Fibroblast of villous mesenchyme (primary cell): ENCODE measurements around the gene BRD3. TPM values are rescaled to one million over a fixed set of nuclear protein-coding genes. Genes with fewer than 3 reads are reported as not detected.

Source experiments
- DNase-seq: peaks from one replicate; pipeline ENCODE4 v3.0.0-alpha.2; 2010; ENCODE audit warnings: low read depth
- H3K4me3 ChIP-seq: 2 replicates; pipeline ENCODE4 v1.5.1; 2011; ENCODE audit warnings: low read depth, mild to moderate bottlenecking, low read length
- CTCF ChIP-seq: IDR thresholded peaks from 2 replicates; pipeline ENCODE4 v1.5.1; 2012; ENCODE audit warnings: low read depth, mild to moderate bottlenecking, low read length; ENCODE audit not compliant: insufficient read depth
- total RNA-seq: library from RNA; depleted of rRNA; stranded (reverse); fragments of >200 nt; gene quantifications from 2 replicates; pipeline ENCODE4 v1.2.3, GENCODE V29; 2012

BRD3 gene
- total RNA-seq, 1 donor, result 5.2 TPM

- H3K4me3 ChIP-seq, result no peak overlapping the region
- TF ChIP-seq CTCF, result no peak
- no peak for DNase-seq
These were observed 80.4 kb downstream of the BRD3 start for GRCh38 chr9:133987446-133987788.

DNA sequence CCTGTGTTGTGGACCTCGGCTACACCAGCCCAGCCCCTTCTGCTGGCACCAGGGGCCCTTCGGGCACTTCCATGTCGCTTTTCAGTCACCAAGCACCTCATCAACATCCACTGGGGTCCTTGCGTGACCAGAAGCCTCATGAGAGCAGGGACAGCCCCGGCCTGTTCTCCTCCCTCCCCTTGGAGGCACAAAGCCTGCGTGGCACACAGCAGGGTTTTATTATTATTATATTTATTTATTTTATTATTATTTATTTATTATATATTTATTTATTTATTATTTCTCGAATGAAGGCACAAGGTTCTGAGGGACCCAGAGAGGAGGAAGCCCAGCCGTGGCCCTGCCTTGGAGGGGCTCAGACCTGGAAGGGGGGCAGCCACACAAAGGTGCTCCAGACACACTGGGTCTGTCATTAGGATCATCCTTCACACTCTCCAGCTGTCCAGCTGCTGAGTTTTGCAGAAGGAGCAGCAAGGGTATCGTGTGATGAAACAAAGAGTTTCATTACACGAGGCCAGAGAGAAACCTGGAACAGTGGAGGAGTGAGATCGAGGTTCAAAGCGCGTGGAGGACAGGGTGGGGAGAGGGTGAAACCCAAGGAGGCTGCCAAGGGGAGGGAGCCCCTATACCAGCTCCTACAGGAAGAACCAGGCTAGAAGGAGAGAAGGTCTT lies 80.9 kb downstream of the BRD3 start:
- H3K4me3 ChIP-seq, result no peak overlapping the region
- TF ChIP-seq CTCF, result no peak
- no peak for DNase-seq

DNA sequence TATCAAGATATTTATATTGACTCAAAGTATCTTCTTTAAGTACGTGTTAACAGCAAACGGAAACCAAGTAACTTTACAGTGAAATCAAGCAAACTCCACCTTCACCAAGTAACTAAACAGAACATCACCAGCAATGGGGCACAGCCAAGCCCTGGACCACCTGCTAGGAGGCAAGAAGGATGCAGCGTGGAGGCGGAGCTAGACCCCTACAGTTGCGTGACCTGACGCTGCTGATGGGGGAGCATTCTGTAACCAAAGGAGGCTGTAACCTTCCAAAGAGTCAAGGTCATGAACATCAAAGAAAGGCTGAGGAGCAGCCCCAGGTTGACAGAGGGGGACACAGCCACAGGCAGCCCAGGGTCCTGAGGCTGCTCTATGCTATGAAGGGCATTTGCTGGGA lies 81.8 kb downstream of the BRD3 start:
- H3K4me3 ChIP-seq, result no peak overlapping the region
- TF ChIP-seq CTCF, result no peak
- no peak for DNase-seq

GRCh38 chr9:133982971-133983720 lies 84.7 kb downstream of the BRD3 start:
- H3K4me3 ChIP-seq, result no peak overlapping the region
- DNase-seq, result no peak
- TF ChIP-seq CTCF, result no peak

- H3K4me3 ChIP-seq, result no peak overlapping the region
- no peak for DNase-seq
- TF ChIP-seq CTCF, result no peak
These were observed 85.7 kb downstream of the BRD3 start for GRCh38 chr9:133981958-133982681.

DNA sequence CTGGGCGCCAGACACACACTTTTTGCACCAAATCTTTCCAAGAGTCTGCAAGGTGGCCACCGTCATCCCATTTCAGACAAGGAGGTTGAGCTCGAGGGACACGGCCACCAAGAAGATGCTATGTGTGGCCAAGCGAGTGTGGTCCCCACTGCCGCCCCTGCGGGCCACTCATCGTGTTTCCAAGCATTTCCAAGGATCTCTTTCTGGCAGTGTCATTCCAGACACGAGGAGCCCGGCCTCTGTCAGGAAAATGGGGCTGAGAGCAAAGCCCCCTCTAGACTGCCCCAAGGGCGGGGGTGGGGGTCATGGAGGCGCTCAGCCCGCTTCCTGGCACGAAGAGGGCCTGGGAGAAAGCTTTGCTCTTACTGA lies 86.3 kb downstream of the BRD3 start:
- DNase-seq, result no peak
- no peak for TF ChIP-seq CTCF
- no peak overlapping the region for H3K4me3 ChIP-seq
